NT2/D1 (cell line): ENCODE measurements around the gene TMEM156.

Experiments used
- SUZ12 ChIP-seq: IDR thresholded peaks from 2 replicates; pipeline ENCODE4 v1.6.1; 2011; ENCODE audit not compliant: insufficient read length, insufficient read depth; ENCODE audit errors: extremely low read depth
- YY1 ChIP-seq: IDR thresholded peaks from 2 replicates; pipeline ENCODE4 v1.6.1; 2011; ENCODE audit not compliant: insufficient read length, insufficient read depth
- ZNF274 ChIP-seq: IDR thresholded peaks from 2 replicates; pipeline ENCODE4 v1.6.1; 2011; ENCODE audit warnings: mild to moderate bottlenecking, low read depth, low read length

GRCh38 chr4:38923746-38924145 is 108.5 kb downstream of the TMEM156 start:
- no peak for TF ChIP-seq YY1
- TF ChIP-seq SUZ12, result no peak
- no peak for TF ChIP-seq ZNF274
